ENCODE results near the gene JADE2. TPM values are rescaled to one million over a fixed set of nuclear protein-coding genes. Genes with fewer than 3 reads are reported as not detected.

JADE2 gene
- total and polyA plus RNA-seq, 2 of the 8 experiments (the other 6 are each of a cell fraction or from before 2014, with no cell fraction given): 19.2 to 55.8 TPM

DNA sequence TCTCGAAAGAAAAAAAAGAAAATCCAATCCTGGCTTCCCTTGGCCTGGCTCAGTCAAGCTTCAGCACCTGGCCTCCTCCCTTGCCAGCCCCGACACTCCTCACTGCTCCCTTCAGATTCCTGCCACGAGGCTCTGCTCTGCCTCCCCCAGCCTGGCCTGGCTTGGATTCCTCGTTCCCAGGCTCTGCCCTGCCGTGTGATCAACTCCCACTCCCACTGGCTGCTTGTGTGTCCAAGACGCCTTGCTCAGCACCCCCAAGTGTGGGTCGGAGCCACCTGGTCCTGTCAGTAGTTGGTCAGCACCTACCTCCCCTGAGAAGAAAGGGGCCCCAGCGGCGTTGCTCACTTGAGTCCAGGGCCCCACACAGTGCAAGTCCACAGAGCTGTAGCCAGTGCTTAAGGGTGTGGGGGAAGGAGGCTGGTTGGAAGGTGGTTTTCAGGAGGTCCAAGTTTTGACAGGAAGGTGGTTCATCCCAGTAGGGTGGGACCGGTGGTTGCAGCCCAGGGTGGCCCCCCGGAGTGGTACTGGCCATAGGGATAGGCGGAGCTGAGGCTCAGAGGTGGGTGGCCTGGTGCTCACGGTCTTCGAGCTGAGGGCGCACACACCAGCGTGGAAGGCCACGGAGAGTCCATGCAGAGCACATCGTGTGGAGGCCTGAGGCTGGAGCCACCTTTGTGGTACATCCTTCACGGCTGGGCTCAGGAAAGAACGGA is 46.4 kb downstream of the JADE2 start:
- Histone ChIP-seq H3K4me3 (ENCODE audit: extremely low read depth in 1 of 4, insufficient read depth in 2 of 4, low read depth in 3 of 4, low read length in 4 of 4) (no peak overlapping the region), H2BK20ac (ENCODE audit: low read length) (no peak overlapping the region), H2BK5ac (ENCODE audit: low read depth, low read length) (no peak overlapping the region), H3K79me2 (ENCODE audit: control insufficient read depth in 1 of 2, insufficient read depth in 2 of 2, low read length in 2 of 2) (no peaks in the 10 kb centered on the region; a peak in 1 of 4 replicates), H4K91ac (replicated peaks; ENCODE audit: insufficient read length, low read length) (no peak overlapping the region), H3K4ac (replicated peaks; ENCODE audit: insufficient read length, low read depth, low read length) (no peak overlapping the region), H3K4me2 (ENCODE audit: insufficient read depth in 1 of 2, low read depth in 2 of 2, low read length in 2 of 2) (no peak overlapping the region), H3K36me3 (ENCODE audit: control insufficient read depth in 2 of 4, insufficient read depth in 4 of 4, low read length in 3 of 4) (peaks cover 22 to 51% (median 39%) of the 10 kb centered on the region in 4 experiments), H3K14ac (ENCODE audit: insufficient read length) (no peak overlapping the region), H3K4me1 (replicated peaks in 1 of 4; ENCODE audit: control insufficient read depth in 3 of 4, insufficient read depth in 4 of 4, low read length in 3 of 4) (no peaks in the 10 kb centered on the region), H4K8ac (ENCODE audit: extremely low read depth, insufficient read depth, low read length) (peak overlapping the region; percentile 35; the same call in 1 of the 2 replicates), H3K79me1 (ENCODE audit: low read depth, low read length) (peaks cover 2% of the 10 kb centered on the region; the same call in 1 of the 2 replicates), H2BK12ac (ENCODE audit: low read depth, low read length) (no peak overlapping the region), H3K9me3 (ENCODE audit: insufficient read depth in 2 of 2, low read depth in 1 of 2, low read length in 1 of 2) (no peaks in the 10 kb centered on the region), H2AFZ (ENCODE audit: low read length) (no peak overlapping the region), H4K20me1 (replicated peaks in 1 of 2; ENCODE audit: control insufficient read depth in 1 of 2, insufficient read depth in 2 of 2, low read length in 2 of 2) (peaks cover 9 to 12% of the 10 kb centered on the region in 2 experiments), H2AK5ac (ENCODE audit: low read depth, low read length) (no peak overlapping the region), H2BK15ac (ENCODE audit: low read length) (no peak overlapping the region), H3K23me2 (ENCODE audit: low read depth, low read length) (no peaks in the 10 kb centered on the region), H3K23ac (ENCODE audit: insufficient read length) (no peak overlapping the region), H3K18ac (ENCODE audit: extremely low read depth, low read length) (no peak overlapping the region), H2BK120ac (replicated peaks; ENCODE audit: low read depth, low read length) (no peak overlapping the region), H3K27me3 (replicated peaks in 1 of 4; ENCODE audit: control insufficient read depth in 3 of 4, extremely low read depth in 1 of 4, insufficient read depth in 3 of 4, low read length in 3 of 4) (no peaks in the 10 kb centered on the region), H3K56ac (replicated peaks; ENCODE audit: insufficient read length, low read depth, low read length) (no peak overlapping the region), H4K5ac (ENCODE audit: insufficient read length, low read depth, low read length) (no peak overlapping the region), H3K9ac (replicated peaks in 1 of 4; ENCODE audit: extremely low read depth in 1 of 4, low read depth in 3 of 4, low read length in 3 of 4) (no peak overlapping the region), H3K27ac (ENCODE audit: low read depth, low read length) (no peak overlapping the region)
- ChIA-PET CTCF (ENCODE audit: partially characterized antibody) (interaction anchor here (0.9 to 11.6 kb wide), 6 partner anchors 11 to 161 kb away, joined by 5 to 97 read pairs (median 6); partner anchors contain the start of gene CDKN2AIPNL), POLR2A (ENCODE audit: partially characterized antibody) (interaction anchor here (0.9 kb wide), 1 partner anchor 32 kb away, joined by 3 read pairs; no protein-coding TSS in a partner anchor)
- no peak for FAIRE-seq
- 96% methylated on average over 20 of the region's 20 CpGs; no CpG with 5 or more reads in 1 of the 2 experiments for WGBS, 2 experiments (ENCODE audit: extremely low coverage in 1 of 2, insufficient coverage in 1 of 2, insufficient read length in 1 of 2, insufficient replicate concordance in 2 of 2, low coverage in 1 of 2, low lambda C conversion rate in 2 of 2, missing lambda C conversion rate in 1 of 2)
- TF ChIP-seq BRCA1 (IDR thresholded peaks at IDR 0.05; ENCODE audit: low read depth, low read length) (no peak), SP2 (IDR thresholded peaks at IDR 0.05; ENCODE audit: low read length) (no peak)
- DNase-seq (ENCODE audit: low read depth in 1 of 2, low spot score in 2 of 2): no peak

Measured in H1 (cell line).